Osteoblast (primary cell): ENCODE measurements around the gene KCTD1. TPM values are rescaled to one million over a fixed set of nuclear protein-coding genes. Genes with fewer than 3 reads are reported as not detected.

ENCODE experiments used
- DNase-seq: peaks from one replicate; pipeline ENCODE4 v3.0.0; 2011; ENCODE audit warnings: low spot score, mixed read lengths; ENCODE audit not compliant: insufficient read length; ENCODE audit errors: missing footprints
- H2AFZ ChIP-seq: 2 replicates; pipeline ENCODE4 v1.6.0; 2011; ENCODE audit warnings: mild to moderate bottlenecking, low read length
- H3K27ac ChIP-seq: 2 replicates; pipeline ENCODE4 v1.5.1; 2011; ENCODE audit warnings: mild to moderate bottlenecking, low read depth, low read length, moderate library complexity
- H3K27me3 ChIP-seq: 2 replicates; pipeline ENCODE4 v1.6.0; 2012; ENCODE audit warnings: mild to moderate bottlenecking, control low read depth, inconsistent platforms, low read length, moderate library complexity; ENCODE audit not compliant: insufficient read depth
- H3K36me3 ChIP-seq: 2 replicates; pipeline ENCODE4 v1.5.1; 2011; ENCODE audit warnings: mild to moderate bottlenecking, low read length, control low read depth, moderate library complexity; ENCODE audit not compliant: insufficient read depth
- H3K4me1 ChIP-seq: 2 replicates; pipeline ENCODE4 v1.5.1; 2011; ENCODE audit warnings: mild to moderate bottlenecking, low read length, control low read depth, moderate library complexity; ENCODE audit not compliant: insufficient read depth
- H3K4me2 ChIP-seq: 2 replicates; pipeline ENCODE4 v1.6.0; 2011; ENCODE audit warnings: mild to moderate bottlenecking, low read length; ENCODE audit not compliant: insufficient read depth
- H3K4me3 ChIP-seq: fragments of 200-600 bp; sonication (generic); 3 replicates; pipeline ENCODE4 v1.5.1; 2012; ENCODE audit warnings: mild to moderate bottlenecking, low read length, inconsistent platforms; ENCODE audit not compliant: insufficient read depth
- H3K79me2 ChIP-seq: 2 replicates; pipeline ENCODE4 v1.6.0; 2012; ENCODE audit warnings: mild to moderate bottlenecking, low read length, control low read depth, inconsistent platforms; ENCODE audit not compliant: insufficient read depth
- H3K9me3 ChIP-seq: 2 replicates; pipeline ENCODE4 v1.5.1; 2011; ENCODE audit warnings: low read depth, low read length, control low read depth
- H4K20me1 ChIP-seq: 2 replicates; pipeline ENCODE4 v1.6.0; 2012; ENCODE audit warnings: mild to moderate bottlenecking, low read length, control low read depth; ENCODE audit not compliant: insufficient read depth
- total RNA-seq: library from RNA; depleted of rRNA; stranded (reverse); fragments of >200 nt; gene quantifications from 2 replicates; pipeline ENCODE4 v1.2.3, GENCODE V29; 2012
- TF ChIP-seq, protein P1 (sequence below): IDR thresholded peaks from 2 replicates; pipeline ENCODE4 v1.5.1; 2011; ENCODE audit warnings: mild to moderate bottlenecking, low read depth, low read length, moderate library complexity; ENCODE audit errors: extremely low read depth

Gene KCTD1
- total RNA-seq, 1 donor = 14.8 TPM

DNA sequence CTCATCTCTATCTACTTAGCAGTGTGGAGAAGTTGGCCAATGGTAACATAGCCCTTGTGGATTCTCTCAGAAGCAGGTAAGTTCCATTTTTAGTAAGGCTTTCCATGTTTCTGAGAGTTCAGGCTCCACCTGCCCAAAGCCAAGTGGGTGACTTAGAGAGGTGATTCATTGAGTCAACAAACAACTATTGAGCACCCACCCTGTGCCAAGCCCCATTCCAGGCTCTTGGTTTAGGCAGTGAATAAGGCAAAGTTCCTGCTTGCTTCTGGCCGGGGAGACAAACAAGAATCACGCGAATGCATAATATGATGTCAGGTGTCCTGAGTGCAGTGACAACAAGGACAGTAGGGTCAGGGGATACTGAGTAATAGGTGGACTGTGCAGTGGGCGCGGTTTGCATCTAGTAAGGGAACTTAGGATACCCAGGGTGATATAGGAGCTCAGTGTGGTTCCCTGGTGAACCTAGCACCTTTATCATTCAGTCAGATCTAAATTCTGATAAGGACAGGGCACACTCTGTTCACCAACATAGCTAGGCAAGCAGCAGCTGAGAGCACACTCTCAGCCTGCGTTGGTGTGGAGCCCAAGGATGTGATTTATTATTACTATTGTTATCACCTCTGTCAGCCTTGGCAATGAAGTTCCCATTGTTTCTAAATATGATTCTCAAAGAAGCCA is 31.7 kb upstream of the KCTD1 start:
- H3K4me1 ChIP-seq = no peaks in the 10 kb centered on the region
- no peak overlapping the region for H3K4me3 ChIP-seq
- no peak overlapping the region for H2AFZ ChIP-seq
- no peaks in the 10 kb centered on the region for H3K79me2 ChIP-seq
- DNase-seq = no peak
- TF ChIP-seq, protein P1, sequence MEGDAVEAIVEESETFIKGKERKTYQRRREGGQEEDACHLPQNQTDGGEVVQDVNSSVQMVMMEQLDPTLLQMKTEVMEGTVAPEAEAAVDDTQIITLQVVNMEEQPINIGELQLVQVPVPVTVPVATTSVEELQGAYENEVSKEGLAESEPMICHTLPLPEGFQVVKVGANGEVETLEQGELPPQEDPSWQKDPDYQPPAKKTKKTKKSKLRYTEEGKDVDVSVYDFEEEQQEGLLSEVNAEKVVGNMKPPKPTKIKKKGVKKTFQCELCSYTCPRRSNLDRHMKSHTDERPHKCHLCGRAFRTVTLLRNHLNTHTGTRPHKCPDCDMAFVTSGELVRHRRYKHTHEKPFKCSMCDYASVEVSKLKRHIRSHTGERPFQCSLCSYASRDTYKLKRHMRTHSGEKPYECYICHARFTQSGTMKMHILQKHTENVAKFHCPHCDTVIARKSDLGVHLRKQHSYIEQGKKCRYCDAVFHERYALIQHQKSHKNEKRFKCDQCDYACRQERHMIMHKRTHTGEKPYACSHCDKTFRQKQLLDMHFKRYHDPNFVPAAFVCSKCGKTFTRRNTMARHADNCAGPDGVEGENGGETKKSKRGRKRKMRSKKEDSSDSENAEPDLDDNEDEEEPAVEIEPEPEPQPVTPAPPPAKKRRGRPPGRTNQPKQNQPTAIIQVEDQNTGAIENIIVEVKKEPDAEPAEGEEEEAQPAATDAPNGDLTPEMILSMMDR = no peak
- no peaks in the 10 kb centered on the region for H4K20me1 ChIP-seq
- H3K36me3 ChIP-seq = no peaks in the 10 kb centered on the region
- H3K27me3 ChIP-seq = peaks cover 20% of the 10 kb centered on the region
- H3K4me2 ChIP-seq = no peak overlapping the region
- H3K9me3 ChIP-seq = no peaks in the 10 kb centered on the region
- no peak overlapping the region for H3K27ac ChIP-seq

DNA sequence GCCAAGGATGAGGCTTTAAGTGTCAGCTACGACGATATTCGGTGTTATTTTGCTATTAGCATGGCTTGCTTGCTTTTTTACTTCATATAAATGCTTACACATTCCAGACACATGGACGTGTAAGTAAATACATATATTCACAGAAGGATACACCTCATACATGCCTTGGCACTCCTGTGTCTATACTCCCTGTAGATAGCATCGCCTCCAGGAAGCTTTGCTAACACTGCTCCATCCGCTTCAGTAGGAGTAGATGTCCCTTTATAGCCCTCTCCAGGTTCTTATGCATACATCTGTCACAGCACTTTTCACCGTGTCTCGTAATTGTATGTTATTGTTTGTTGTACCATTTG is 27.5 kb upstream of the KCTD1 start:
- Histone ChIP-seq H3K9me3 (no peaks in the 10 kb centered on the region), H3K4me3 (no peak overlapping the region), H3K4me2 (peak overlapping the region; percentile 73), H2AFZ (no peak overlapping the region), H3K79me2 (no peaks in the 10 kb centered on the region), H3K36me3 (no peaks in the 10 kb centered on the region), H4K20me1 (no peaks in the 10 kb centered on the region), H3K27me3 (peaks cover 31% of the 10 kb centered on the region), H3K4me1 (no peaks in the 10 kb centered on the region), H3K27ac (no peak overlapping the region)
- no peak for DNase-seq
- TF ChIP-seq, protein P1 = no peak

DNA sequence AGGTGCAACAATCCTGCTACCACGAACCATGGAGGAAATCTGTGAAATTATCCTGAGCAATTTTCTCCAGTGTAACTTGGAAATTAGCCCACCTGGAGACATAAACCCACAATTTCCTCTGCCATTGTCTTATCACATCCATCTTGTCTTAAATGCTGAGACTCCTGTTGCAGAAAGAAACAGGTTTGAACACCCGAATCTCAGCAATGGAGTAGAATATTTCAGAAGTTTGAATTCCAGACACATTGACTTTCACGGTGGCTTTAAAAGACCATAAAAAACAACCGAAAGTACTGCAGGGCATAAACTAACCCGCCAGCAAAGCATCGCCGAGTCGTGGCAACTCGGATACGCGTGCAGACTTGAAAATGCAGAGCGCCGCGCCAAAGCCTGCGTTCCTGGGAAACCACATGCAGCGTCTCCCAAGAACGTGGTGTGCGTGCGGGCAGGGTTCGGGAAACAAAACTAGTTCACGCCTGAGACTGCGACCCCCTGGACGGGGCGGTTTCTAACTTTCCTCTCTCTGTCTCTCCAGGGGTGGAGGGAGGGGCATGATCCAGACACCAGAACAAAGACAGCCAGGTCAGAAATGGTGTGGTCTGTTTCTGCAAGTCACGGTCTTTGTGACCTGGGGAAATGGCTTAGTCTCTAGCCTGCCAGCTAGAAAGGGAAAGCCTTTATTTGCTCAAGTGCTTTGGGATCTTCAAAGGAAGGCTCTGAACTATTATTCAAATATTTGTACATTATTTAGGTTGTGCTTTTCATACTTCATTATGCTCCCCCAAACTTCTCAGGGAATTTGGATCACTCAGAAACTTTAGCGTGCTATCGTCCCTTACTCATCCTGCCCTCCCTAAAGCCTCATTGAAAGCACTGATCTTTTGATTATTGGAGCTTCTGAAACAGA is 26.9 kb upstream of the KCTD1 start:
- TF ChIP-seq, protein P1 = no peak
- Histone ChIP-seq H3K27ac (no peak overlapping the region), H4K20me1 (no peaks in the 10 kb centered on the region), H3K4me2 (peak overlapping the region; percentile 73), H3K4me3 (peak overlapping the region; percentile 66), H3K9me3 (no peaks in the 10 kb centered on the region), H3K4me1 (no peaks in the 10 kb centered on the region), H3K79me2 (no peaks in the 10 kb centered on the region), H3K36me3 (no peaks in the 10 kb centered on the region), H2AFZ (peak overlapping the region; percentile 84), H3K27me3 (peaks cover 31% of the 10 kb centered on the region)
- peak; percentile 17 for DNase-seq
